Measurements from ENCODE around the gene NUDT19.

The NUDT19 gene

GRCh38 chr19:32680986-32681385 is 10.6 kb upstream of the NUDT19 start:
- TF ChIP-seq CTCF (conservative IDR thresholded peaks at IDR 0.05; ENCODE audit: control insufficient read depth, insufficient read depth, low read depth, low read length): no peak
- H3K4me3 ChIP-seq (ENCODE audit: control insufficient read depth, low read depth, low read length): no peak overlapping the region
- no peak for DNase-seq (ENCODE audit: low read depth)

- no peak for TF ChIP-seq CTCF (conservative IDR thresholded peaks at IDR 0.05; ENCODE audit: control insufficient read depth, insufficient read depth, low read depth, low read length)
- H3K4me3 ChIP-seq (ENCODE audit: control insufficient read depth, low read depth, low read length): no peak overlapping the region
- DNase-seq (ENCODE audit: low read depth): no peak
Observed at GRCh38 chr19:32682317-32682716, 9.3 kb upstream of the NUDT19 start.

- TF ChIP-seq CTCF (conservative IDR thresholded peaks at IDR 0.05; ENCODE audit: control insufficient read depth, insufficient read depth, low read depth, low read length): no peak
- DNase-seq (ENCODE audit: low read depth): no peak
- H3K4me3 ChIP-seq (ENCODE audit: control insufficient read depth, low read depth, low read length): no peak overlapping the region
Observed at GRCh38 chr19:32686847-32687475, 4.7 kb upstream of the NUDT19 start.

- TF ChIP-seq CTCF (conservative IDR thresholded peaks at IDR 0.05; ENCODE audit: control insufficient read depth, insufficient read depth, low read depth, low read length): no peak
- DNase-seq (ENCODE audit: low read depth): no peak
- no peak overlapping the region for H3K4me3 ChIP-seq (ENCODE audit: control insufficient read depth, low read depth, low read length)
Observed at GRCh38 chr19:32687681-32688080, 3.9 kb upstream of the NUDT19 start.

GRCh38 chr19:32688311-32688710 is 3.3 kb upstream of the NUDT19 start:
- no peak overlapping the region for H3K4me3 ChIP-seq (ENCODE audit: control insufficient read depth, low read depth, low read length)
- TF ChIP-seq CTCF (conservative IDR thresholded peaks at IDR 0.05; ENCODE audit: control insufficient read depth, insufficient read depth, low read depth, low read length): no peak
- peak; percentile 76 for DNase-seq (ENCODE audit: low read depth)

GRCh38 chr19:32691952-32692726 is 518 bp downstream of the NUDT19 start:
- TF ChIP-seq CTCF (conservative IDR thresholded peaks at IDR 0.05; ENCODE audit: control insufficient read depth, insufficient read depth, low read depth, low read length): no peak
- peak overlapping the region; percentile 73 for H3K4me3 ChIP-seq (ENCODE audit: control insufficient read depth, low read depth, low read length)
- peak; percentile 75 for DNase-seq (ENCODE audit: low read depth)
